Right lobe of liver (tissue), 6 donors: Measurements from ENCODE around the gene PIMREG. TPM values are rescaled to one million over a fixed set of nuclear protein-coding genes. Genes with fewer than 3 reads are reported as not detected.
A peak's percentile ranks its signal among the peaks of the same experiment; 100 is the strongest.

ENCODE experiments used
- ATAC-seq, 4 donors: fragments of 200-7000 bp; cut with Tn5 transposase; one replicate each; pipeline ENCODE4 v1.9.1; 2020; ENCODE audit warnings: mild to moderate bottlenecking in 4 of 4, moderate library complexity in 4 of 4
- DNase-seq, 3 donors: peaks; one replicate each; pipeline ENCODE4 v3.0.0-alpha.2; 2020
- H3K27ac ChIP-seq, 3 donors: fragments of 200-600 bp; one replicate each; pipeline ENCODE4 v1.8.0; 2022
- H3K27me3 ChIP-seq, 2 donors: fragments of 200-600 bp; one replicate each; pipeline ENCODE4 v1.8.0; 2022
- H3K36me3 ChIP-seq, 4 donors: fragments of 200-600 bp; sonication (generic) in 1 of 4; one replicate each; pipeline versions ENCODE4 v1.5.1 to v1.8.0; 2017 to 2022; ENCODE audit warnings: control low read depth in 1 of 4
- H3K4me1 ChIP-seq, 4 donors: fragments of 200-600 bp; sonication (generic) in 1 of 4; one replicate each; pipeline versions ENCODE4 v1.5.1 to v1.8.0; 2017 to 2022; ENCODE audit warnings: control low read depth in 1 of 4
- H3K4me3 ChIP-seq, 3 donors: fragments of 200-600 bp; one replicate each; pipeline ENCODE4 v1.8.0; 2022
- H3K9me3 ChIP-seq, 4 donors: fragments of 200-600 bp; sonication (generic) in 1 of 4; one replicate each; pipeline versions ENCODE4 v1.5.1 to v1.8.0; 2017 to 2022; ENCODE audit warnings: control low read depth in 1 of 4
- CTCF ChIP-seq, 4 donors: fragments of 200-600 bp in 3 of 4; fragments of 450-650 bp in 1 of 4; IDR thresholded peaks; one replicate each; pipeline versions ENCODE4 v1.5.1 to v1.8.0; 2016 to 2022; ENCODE audit warnings: antibody characterized with exemption in 4 of 4, mild to moderate bottlenecking in 2 of 4
- POLR2A ChIP-seq: fragments of 450-650 bp; IDR thresholded peaks from one replicate; pipeline ENCODE4 v1.6.1; 2017; ENCODE audit warnings: antibody characterized with exemption, mild to moderate bottlenecking
- WGBS: methylation state at CpG from one replicate; pipeline ENCODE4 v1.1.6; 2018; ENCODE audit warnings: low coverage, low lambda C conversion rate; ENCODE audit not compliant: insufficient coverage; ENCODE audit errors: missing lambda C conversion rate; 5-methylcytosine and 5-hydroxymethylcytosine counted together
- intact Hi-C, 2 donors: fragments of 100-400 bp; cut with DNase I; formaldehyde crosslinking; loops; one replicate each; pipeline versions ENCODE4 v1.11.2 to v1.14.1; 2022
- total RNA-seq, 6 experiments: library from RNA; depleted of rRNA in 2 of 6; stranded (reverse); fragments of >200 nt in 2 of 6; fragmentation: NEBNext Ultra II Directional in 3 of 6; extraction: Animal tissue kit (Norgen Biotek cat#: 25700) in 3 of 6; gene quantifications; one replicate each; pipeline versions ENCODE4 v1.1.0 to v1.2.4, GENCODE V29; 2016 to 2023
- donor health status: DM: no; HTN: yes; CAD: no.
- donor health status: DM: no; HTN: no; CAD: no.
- donor health status: DM: no; HTN: no; CAD: no.
- donor health status: DM: no; HTN: yes; CAD: no.
- donor health status: DM: no; HTN: yes; CAD: no.

PIMREG gene
- total RNA-seq, 6 experiments from 2014 or later = 0.18 to 0.37 TPM; not detected in 4

GRCh38 chr17:6457688-6458459, 13.6 kb downstream of the PIMREG start:
- WGBS = 81% methylated on average over 6 of the region's 10 CpGs
- no peak for ATAC-seq
- TF ChIP-seq CTCF (IDR thresholded peaks at IDR 0.05) (no peak), POLR2A (no peak)

GRCh38 chr17:6458460-6458950, 14.2 kb downstream of the PIMREG start:
- no peaks in the 10 kb centered on the region for H3K4me1 ChIP-seq
- 64% methylated on average over 7 of the region's 14 CpGs for WGBS
- H3K9me3 ChIP-seq = no peaks in the 10 kb centered on the region
- no peak overlapping the region for H3K4me3 ChIP-seq
- no peaks in the 10 kb centered on the region for H3K27me3 ChIP-seq
- no peak overlapping the region for H3K27ac ChIP-seq
- no peak for TF ChIP-seq CTCF (IDR thresholded peaks at IDR 0.05)
- no peak for TF ChIP-seq POLR2A
- H3K36me3 ChIP-seq = no peaks in the 10 kb centered on the region
- intact Hi-C loops = no loop called here
- DNase-seq (peak in 1 of 3 donors; percentile 51), ATAC-seq (no peak)

More at GRCh38 chr17:6457688-6458459, 13.6 kb downstream of the PIMREG start:
- no peaks in the 10 kb centered on the region for H3K36me3 ChIP-seq
- intact Hi-C loops = no loop called here
- peak in 1 of 3 donors; percentile 45 for DNase-seq
- no peaks in the 10 kb centered on the region for H3K9me3 ChIP-seq
- no peaks in the 10 kb centered on the region for H3K4me1 ChIP-seq
- no peaks in the 10 kb centered on the region for H3K27me3 ChIP-seq
- no peak overlapping the region for H3K4me3 ChIP-seq
- H3K27ac ChIP-seq = no peak overlapping the region

- no peak overlapping the region for H3K27ac ChIP-seq
These were observed 16.4 kb downstream of the PIMREG start for GRCh38 chr17:6460531-6461161.

GRCh38 chr17:6461246-6461645, 17.0 kb downstream of the PIMREG start:
- no peak overlapping the region for H3K4me3 ChIP-seq
- H3K9me3 ChIP-seq = no peaks in the 10 kb centered on the region
- no peaks in the 10 kb centered on the region for H3K27me3 ChIP-seq
- 100% methylated on average over 2 of the region's 14 CpGs for WGBS
- intact Hi-C loops = no loop called here
- no peak for ATAC-seq
- no peak overlapping the region for H3K27ac ChIP-seq
- DNase-seq = peak in 1 of 3 donors; percentile 53
- H3K36me3 ChIP-seq = no peaks in the 10 kb centered on the region
- no peaks in the 10 kb centered on the region for H3K4me1 ChIP-seq
- TF ChIP-seq POLR2A (no peak), CTCF (IDR thresholded peaks at IDR 0.05) (no peak)

More at GRCh38 chr17:6460531-6461161, 16.4 kb downstream of the PIMREG start:
- WGBS = 67% methylated on average over 3 of the region's 9 CpGs
- Histone ChIP-seq H3K27me3 (no peaks in the 10 kb centered on the region), H3K4me3 (no peak overlapping the region), H3K36me3 (no peaks in the 10 kb centered on the region), H3K4me1 (no peaks in the 10 kb centered on the region), H3K9me3 (no peaks in the 10 kb centered on the region)
- DNase-seq (peak in 1 of 3 donors; percentile 9), ATAC-seq (no peak)
- intact Hi-C loops = no loop called here
- TF ChIP-seq CTCF (IDR thresholded peaks at IDR 0.05) (no peak), POLR2A (no peak)
